KMS-11 (cell line): ENCODE measurements around the gene TOX2.

Experiments used
- H2AFZ ChIP-seq: fragments of 200-600 bp; sonication (generic); 2 replicates; pipeline ENCODE4 v1.6.1; 2016; ENCODE audit warnings: antibody characterized with exemption, mixed run types, low read depth
- H3K27ac ChIP-seq: fragments of 200-600 bp; sonication (generic); 2 replicates; pipeline ENCODE4 v1.6.1; 2016; ENCODE audit warnings: mild to moderate bottlenecking, mixed run types
- H3K27me3 ChIP-seq: fragments of 200-600 bp; sonication (generic); 2 replicates; pipeline ENCODE4 v1.6.1; 2017; ENCODE audit warnings: mild to moderate bottlenecking, low read depth, mixed run types, moderate library complexity; ENCODE audit not compliant: insufficient read depth
- H3K36me3 ChIP-seq: fragments of 200-600 bp; sonication (generic); 2 replicates; pipeline ENCODE4 v1.6.1; 2017; ENCODE audit warnings: mild to moderate bottlenecking, mixed run types; ENCODE audit not compliant: insufficient read depth
- H3K4me1 ChIP-seq: fragments of 200-600 bp; sonication (generic); 2 replicates; pipeline ENCODE4 v1.6.1; 2016; ENCODE audit warnings: mild to moderate bottlenecking, low read depth, mixed run types; ENCODE audit not compliant: poor library complexity, severe bottlenecking
- H3K4me2 ChIP-seq: fragments of 200-600 bp; sonication (generic); 2 replicates; pipeline ENCODE4 v1.7.0; 2016; ENCODE audit warnings: mild to moderate bottlenecking, mixed run types
- H3K4me3 ChIP-seq: fragments of 200-600 bp; sonication (generic); IDR thresholded peaks from 2 replicates; pipeline ENCODE4 v1.6.1; 2017; ENCODE audit warnings: low read depth, low read length, mixed read lengths; ENCODE audit not compliant: insufficient read depth
- H3K79me2 ChIP-seq: fragments of 200-600 bp; sonication (generic); 2 replicates; pipeline ENCODE4 v1.6.1; 2016; ENCODE audit warnings: low read depth, mixed run types; ENCODE audit not compliant: insufficient read depth
- H3K9ac ChIP-seq: fragments of 200-600 bp; sonication (generic); 2 replicates; pipeline ENCODE4 v1.6.1; 2016; ENCODE audit warnings: mild to moderate bottlenecking, mixed run types
- H4K20me1 ChIP-seq: fragments of 200-600 bp; sonication (generic); 2 replicates; pipeline ENCODE4 v1.6.1; 2016; ENCODE audit warnings: mild to moderate bottlenecking, mixed run types; ENCODE audit not compliant: insufficient read depth
- TF ChIP-seq, protein P1 (sequence below): fragments of 200-600 bp; sonication (generic); conservative IDR thresholded peaks from 2 replicates; pipeline ENCODE4 v1.6.1; 2017; ENCODE audit warnings: low read depth, mild to moderate bottlenecking, antibody characterized with exemption, low read length, moderate library complexity, mixed read lengths

Gene TOX2

GRCh38 chr20:43923917-43924316 lies 9.3 kb downstream of the TOX2 start:
- no peak overlapping the region for H3K9ac ChIP-seq
- H3K4me3 ChIP-seq, result no peak overlapping the region
- no peak overlapping the region for H3K27ac ChIP-seq
- peak overlapping the region; percentile 91 for H3K4me2 ChIP-seq
- H3K36me3 ChIP-seq, result no peaks in the 10 kb centered on the region
- peaks cover 84% of the 10 kb centered on the region for H3K79me2 ChIP-seq
- no peaks in the 10 kb centered on the region for H4K20me1 ChIP-seq
- no peaks in the 10 kb centered on the region for H3K27me3 ChIP-seq
- no peak overlapping the region for H2AFZ ChIP-seq
- H3K4me1 ChIP-seq, result peaks cover 78% of the 10 kb centered on the region
- TF ChIP-seq, protein P1, sequence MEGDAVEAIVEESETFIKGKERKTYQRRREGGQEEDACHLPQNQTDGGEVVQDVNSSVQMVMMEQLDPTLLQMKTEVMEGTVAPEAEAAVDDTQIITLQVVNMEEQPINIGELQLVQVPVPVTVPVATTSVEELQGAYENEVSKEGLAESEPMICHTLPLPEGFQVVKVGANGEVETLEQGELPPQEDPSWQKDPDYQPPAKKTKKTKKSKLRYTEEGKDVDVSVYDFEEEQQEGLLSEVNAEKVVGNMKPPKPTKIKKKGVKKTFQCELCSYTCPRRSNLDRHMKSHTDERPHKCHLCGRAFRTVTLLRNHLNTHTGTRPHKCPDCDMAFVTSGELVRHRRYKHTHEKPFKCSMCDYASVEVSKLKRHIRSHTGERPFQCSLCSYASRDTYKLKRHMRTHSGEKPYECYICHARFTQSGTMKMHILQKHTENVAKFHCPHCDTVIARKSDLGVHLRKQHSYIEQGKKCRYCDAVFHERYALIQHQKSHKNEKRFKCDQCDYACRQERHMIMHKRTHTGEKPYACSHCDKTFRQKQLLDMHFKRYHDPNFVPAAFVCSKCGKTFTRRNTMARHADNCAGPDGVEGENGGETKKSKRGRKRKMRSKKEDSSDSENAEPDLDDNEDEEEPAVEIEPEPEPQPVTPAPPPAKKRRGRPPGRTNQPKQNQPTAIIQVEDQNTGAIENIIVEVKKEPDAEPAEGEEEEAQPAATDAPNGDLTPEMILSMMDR, result no peak

DNA sequence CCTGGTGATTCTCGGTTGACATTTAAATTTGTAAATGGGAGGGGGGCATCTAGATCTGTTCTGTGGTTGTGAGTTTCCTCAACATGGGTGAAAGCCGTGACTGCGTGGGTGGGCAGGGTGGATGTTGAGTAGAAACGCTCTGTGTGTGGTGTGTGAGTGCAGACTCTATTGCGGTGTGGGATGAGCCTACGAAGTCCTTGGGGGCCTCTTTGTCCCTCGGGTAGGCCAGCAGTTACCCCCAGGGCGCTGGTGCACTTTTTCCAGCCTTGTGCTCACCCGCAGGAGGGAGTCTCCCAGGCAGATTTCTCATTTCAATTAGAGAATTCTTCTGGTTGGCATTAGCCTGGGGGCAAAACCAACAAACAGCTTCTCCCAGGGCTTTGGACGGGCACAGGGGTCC lies 10.6 kb downstream of the TOX2 start:
- Histone ChIP-seq H3K4me1 (peaks cover 72% of the 10 kb centered on the region), H3K79me2 (peaks cover 84% of the 10 kb centered on the region), H3K4me3 (no peak overlapping the region), H3K27me3 (no peaks in the 10 kb centered on the region), H3K36me3 (no peaks in the 10 kb centered on the region), H3K27ac (no peak overlapping the region), H2AFZ (no peak overlapping the region), H3K9ac (no peak overlapping the region), H4K20me1 (no peaks in the 10 kb centered on the region), H3K4me2 (no peak overlapping the region; the same call in 1 of the 2 replicates)
- TF ChIP-seq, protein P1, result no peak

DNA sequence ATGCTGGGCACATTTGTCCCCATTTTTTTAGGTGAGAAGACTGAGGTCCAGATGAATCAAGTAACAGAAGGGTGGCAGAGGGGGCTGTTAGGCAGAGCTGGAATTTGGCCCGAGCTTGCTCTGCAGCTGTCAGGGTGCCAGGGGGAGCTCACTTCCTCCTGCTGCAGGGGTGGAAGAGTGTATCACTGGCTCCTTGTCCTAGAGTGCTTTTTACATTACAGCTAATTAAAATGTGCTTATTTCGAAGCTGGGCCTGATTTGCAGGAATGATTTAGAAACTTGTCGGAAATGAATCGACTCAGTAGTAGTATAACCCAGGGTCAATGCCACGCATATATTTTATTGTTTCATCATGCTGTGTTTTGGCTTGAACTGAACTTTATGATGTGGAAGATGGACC lies 11.1 kb downstream of the TOX2 start:
- no peak overlapping the region for H3K4me3 ChIP-seq
- TF ChIP-seq, protein P1, result no peak
- H4K20me1 ChIP-seq, result no peaks in the 10 kb centered on the region
- H3K9ac ChIP-seq, result no peak overlapping the region
- H3K4me1 ChIP-seq, result peaks cover 66% of the 10 kb centered on the region
- H3K27me3 ChIP-seq, result no peaks in the 10 kb centered on the region
- H2AFZ ChIP-seq, result no peak overlapping the region
- H3K4me2 ChIP-seq, result peak overlapping the region; percentile 31; the same call in 1 of the 2 replicates
- no peaks in the 10 kb centered on the region for H3K36me3 ChIP-seq
- no peak overlapping the region for H3K27ac ChIP-seq
- H3K79me2 ChIP-seq, result peaks cover 84% of the 10 kb centered on the region

DNA sequence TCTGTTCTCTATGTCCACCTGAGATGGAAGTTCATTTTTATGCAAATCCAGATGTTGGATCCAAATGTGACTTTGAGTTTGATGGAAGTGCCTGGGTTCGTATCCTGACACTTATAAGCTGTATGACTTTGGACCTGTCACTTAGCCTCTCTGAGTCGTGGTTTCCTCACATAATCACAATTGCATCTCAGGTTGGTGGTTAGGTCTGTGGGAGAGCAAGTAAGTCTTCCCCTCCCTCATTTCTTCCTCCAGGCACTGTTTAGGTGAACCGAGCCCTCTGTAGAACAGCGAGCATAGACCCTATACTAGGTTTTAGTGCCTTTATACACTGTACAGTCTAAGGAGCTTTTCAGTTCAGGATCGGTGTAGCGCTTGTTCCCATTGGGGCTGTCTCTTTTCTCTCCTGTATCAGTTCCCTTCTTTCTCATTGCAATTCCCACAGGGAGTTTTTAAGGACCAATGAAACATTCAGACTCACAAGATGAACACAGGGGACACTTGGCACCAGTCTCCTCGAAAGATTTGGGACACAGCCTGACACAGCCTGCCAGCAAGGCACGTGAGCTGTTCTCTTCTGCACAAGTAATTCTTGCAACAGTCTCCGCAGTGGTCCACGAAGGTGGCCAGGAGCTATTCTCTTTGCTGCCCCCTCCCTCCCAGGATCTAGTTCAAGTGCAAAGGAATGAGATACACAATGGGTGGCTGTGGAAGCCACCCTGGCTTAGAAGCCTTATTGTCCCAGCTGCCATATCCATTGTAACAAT lies 11.8 kb downstream of the TOX2 start:
- H3K36me3 ChIP-seq, result no peaks in the 10 kb centered on the region
- no peak overlapping the region for H3K9ac ChIP-seq
- no peaks in the 10 kb centered on the region for H3K27me3 ChIP-seq
- H3K27ac ChIP-seq, result no peak overlapping the region
- peaks cover 63% of the 10 kb centered on the region for H3K4me1 ChIP-seq
- no peaks in the 10 kb centered on the region for H4K20me1 ChIP-seq
- peaks cover 84% of the 10 kb centered on the region for H3K79me2 ChIP-seq
- peak overlapping the region; percentile 31; the same call in 1 of the 2 replicates for H3K4me2 ChIP-seq
- TF ChIP-seq, protein P1, result no peak
- no peak overlapping the region for H3K4me3 ChIP-seq
- H2AFZ ChIP-seq, result no peak overlapping the region
